Measurements from ENCODE around the gene CTXND2.
"Not testable (repeated sequence)": the region's sequence is repeated elsewhere in the genome, so short reads cannot be mapped to it uniquely, and the experiment has no call there.

Gene CTXND2

DNA sequence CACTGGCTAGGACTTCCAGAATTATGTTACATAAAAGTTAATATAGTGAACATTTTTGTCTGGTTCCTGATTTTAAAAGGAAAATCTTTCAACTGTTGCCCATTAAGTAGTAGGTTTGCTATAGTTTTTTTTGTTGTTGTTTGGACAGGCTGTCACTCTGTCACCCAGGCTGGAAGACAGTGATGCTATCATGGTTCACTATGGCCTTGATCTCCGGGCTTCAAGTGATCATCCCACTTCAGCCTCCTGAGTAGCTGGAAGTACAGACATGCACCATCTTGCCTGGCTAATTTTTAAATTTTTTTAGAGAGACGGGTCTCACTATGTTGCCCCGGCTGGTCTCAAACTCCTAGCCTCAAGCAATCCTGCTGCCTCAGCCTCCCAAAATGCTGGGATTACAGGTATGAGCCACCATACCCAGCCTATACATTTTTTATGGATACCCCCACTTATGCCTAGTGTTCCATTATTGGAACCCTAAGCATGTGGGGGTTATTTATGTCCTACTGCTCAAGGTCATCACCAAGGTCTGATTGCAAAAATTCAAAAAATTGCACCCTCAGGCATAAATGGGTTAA is 6.5 kb downstream of the CTXND2 start:
- no peak for DNase-seq

DNA sequence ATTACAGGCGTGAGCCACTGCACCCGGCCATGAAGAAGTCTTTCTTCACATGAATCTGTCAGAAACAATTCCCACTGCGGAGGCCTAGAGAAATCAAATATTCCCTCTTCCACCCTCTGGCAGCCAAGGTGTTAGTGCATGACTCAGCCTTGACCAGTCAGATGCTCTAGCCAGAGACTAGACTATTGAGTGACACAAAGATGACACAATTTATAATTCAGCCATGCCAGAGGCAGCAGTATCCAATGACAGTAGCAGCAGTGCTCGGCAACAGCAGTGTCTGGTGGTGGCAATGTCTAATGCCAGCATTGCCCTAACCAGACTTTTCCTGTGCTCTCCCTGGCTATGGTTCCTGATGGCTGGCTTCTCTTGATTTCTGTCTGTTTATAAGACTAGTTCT is 8.7 kb downstream of the CTXND2 start:
- no peak for DNase-seq

DNA sequence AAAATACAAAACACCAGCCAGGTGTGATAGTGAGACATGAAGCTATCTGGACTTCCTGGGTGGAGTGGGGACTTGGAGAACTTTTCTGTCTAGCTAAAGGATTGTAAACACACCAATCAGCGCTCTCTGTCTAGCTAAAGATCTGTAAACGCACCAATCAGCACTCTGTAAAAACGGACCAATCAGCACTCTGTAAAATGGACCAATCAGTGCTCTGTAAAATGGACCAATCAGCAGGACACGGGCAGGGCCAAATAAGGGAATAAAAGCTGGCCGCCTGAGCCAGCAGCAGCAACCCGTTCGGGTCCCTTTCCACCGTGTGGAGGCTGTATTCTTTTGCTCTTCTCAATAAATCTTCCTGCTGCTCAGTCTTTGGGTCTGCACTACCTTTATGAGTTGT is 12.9 kb downstream of the CTXND2 start:
- not testable (repeated sequence) for DNase-seq

DNA sequence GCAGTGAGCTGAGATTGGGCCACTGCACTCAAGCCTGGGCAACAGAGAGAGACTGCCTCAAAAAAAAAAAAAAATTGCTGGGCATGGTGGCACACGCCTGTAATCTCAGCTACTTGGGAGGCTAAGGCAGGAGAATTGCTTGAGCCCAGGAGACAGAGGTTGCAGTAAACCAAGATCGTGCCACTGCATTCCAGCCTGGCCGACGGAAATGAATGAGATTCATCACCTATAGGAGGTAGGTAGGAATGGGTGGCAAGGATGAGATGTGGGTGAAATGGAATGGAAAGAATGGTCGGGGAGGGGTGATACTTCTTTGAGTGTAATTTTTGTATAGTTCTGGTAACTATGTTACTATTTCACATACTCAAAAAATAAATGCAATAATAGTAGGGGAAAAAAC is 15.4 kb downstream of the CTXND2 start:
- DNase-seq, result no peak

DNA sequence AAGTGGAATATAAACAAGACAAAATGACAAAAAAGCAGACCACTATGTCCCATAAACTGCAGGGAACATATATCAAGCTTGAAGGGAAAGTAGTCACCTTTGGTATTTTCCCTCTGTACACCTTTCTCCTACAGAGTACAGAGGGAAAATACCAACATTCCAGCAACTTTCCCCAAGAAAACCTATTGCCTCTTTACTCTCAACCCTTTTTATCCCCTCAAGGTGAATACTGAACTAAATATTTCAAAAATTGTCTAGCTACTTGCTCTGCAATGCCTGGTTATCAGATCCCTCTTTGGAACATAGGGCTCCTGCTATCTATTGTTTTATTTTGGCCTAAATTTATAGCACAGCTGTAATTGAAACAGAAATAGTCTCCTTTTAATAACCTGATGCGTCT is 15.8 kb downstream of the CTXND2 start:
- no peak for DNase-seq

DNA sequence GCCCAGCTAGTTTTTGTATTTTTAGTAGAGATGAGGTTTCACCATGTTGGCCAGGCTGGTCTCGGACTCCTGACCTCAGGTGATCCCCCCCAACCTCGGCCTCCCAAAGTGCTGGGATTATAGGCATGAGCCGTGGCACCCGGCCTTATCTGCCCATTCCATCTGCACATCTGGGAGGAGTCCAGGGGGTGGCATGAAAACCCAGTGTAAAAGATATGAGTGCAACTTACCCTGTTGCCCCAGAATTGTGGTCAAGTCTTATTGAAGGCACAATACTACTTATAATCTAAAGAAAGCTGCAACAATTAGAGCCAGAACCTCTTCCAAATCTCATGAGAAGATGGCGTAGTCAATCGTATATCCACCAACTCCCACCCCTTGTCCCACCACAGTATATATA is 18.4 kb downstream of the CTXND2 start:
- no peak for DNase-seq

DNA sequence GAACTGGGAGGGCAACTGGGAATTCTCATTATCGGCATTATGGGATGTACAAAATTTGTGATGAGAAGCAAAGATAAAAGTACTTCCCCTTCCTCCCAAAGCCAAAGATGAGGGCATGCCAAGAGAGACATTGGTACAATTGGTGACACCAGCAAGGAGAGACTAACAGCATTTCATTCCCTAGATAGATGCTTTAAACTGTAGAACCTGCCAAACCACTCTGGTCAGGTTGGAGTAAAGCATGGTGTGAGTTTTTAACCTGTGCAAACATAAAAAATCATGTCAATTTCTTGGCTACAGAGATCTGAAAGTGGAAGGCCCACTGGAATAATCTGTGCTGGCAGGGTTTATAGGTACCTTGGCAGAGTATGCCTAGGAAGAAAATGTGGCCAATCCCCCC is 19.4 kb downstream of the CTXND2 start:
- DNase-seq, result no peak

DNA sequence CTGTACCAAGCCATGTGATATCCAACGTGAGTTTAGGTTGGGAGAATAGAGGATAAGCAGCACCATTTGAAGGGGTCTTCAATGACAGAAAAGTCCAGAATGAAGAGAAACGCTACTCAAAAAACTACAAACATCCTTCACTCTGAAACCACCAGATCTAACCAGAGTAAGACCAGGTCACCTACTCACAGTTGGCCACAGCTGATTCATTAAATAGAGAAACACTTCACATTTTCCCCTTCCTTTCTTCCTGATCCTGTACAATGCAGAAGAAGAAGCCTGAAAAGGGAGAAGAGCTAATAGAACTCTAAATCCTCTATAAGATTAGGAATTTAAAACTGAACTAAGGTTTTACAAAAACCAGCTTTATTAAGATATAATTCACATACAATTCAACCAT is 19.9 kb downstream of the CTXND2 start:
- no peak for DNase-seq

DNA sequence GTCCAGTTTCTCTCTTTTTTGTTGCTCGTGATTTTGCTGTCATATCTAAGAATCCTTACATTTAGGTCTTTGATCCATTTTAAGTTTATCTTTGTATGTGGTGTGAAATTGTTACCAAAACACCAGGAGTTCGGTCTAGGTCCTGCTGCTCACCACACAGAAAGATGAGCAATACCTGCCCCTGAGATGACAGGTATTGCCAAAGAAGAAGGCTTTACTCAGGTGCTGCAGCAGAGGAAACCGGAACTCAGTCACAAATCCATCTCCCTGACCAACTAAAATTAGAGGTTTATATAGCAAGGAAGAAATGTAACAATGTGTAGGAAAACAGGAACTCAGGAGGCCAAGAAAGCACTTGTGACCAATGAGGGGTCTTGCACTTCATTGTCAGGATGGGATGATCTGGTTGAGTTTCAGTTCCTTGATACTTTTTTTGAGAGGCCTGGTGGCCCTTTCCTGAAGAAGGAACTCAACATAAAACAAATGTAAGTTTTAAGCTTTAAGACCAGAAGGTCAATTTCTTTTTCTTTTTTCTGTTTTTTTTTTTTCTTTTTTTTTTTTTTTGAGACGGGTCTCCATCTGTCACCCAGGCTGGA is 22.7 kb downstream of the CTXND2 start:
- no peak for DNase-seq

DNA sequence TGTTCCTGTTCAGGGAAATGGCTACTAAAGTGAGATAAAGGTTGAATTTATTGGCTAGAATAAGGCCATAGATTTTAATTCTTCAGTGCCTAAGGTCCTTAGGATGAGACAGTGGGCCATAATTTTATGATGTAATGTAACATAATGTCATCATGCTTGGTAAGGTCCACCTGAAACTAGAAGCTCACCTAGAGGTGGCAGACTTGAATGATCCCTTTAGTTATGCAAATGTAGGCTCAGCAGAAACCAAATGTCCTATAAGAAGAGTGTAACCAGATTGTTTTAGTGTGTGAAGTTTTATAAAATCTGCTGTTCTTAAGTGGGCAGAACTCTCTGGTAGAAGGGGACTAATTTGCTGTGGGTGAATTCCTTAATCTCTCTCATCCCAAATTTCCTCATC is 25.7 kb downstream of the CTXND2 start:
- no peak for DNase-seq

DNA sequence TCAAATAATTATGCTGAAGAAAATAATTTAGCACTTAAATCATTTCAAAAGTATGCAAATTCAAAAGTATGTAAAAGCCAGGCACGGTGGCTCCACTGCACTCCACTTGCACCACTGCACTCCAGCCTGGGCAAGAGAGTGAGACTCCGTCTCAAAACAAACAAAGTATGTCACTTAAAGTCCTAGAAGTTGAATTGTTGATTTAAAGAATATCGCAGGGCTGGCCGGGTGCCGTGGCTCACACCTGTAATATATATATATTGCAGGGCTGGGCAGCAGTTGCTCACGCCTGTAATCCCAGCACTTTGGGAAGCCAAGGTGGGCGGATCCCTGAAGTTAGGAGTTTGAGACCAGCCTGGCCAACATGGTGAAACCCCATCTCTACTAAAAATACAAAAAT is 30.5 kb downstream of the CTXND2 start:
- DNase-seq, result no peak

DNA sequence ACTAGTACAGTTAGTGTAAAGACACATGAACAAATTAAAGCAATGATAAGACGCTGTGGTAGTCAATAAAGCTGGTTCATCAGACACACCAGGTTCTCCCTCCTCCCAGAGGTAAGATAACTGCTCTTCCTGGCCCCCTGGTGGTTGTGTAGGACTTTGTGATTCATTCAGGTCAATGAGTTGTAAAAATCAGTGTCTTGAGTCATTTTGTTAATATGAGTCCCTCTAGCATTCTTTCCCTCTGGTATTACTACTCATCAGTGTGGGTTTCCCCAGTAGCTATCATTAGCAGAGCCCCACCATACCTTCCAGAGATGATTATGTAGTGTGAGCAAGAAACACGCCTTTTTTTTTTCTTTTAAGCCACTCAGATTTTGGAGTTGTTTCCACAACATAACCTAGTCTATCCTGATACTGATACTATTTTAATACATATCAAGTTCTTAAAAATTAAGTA is 35.6 kb downstream of the CTXND2 start:
- peak; percentile 39 for DNase-seq

DNA sequence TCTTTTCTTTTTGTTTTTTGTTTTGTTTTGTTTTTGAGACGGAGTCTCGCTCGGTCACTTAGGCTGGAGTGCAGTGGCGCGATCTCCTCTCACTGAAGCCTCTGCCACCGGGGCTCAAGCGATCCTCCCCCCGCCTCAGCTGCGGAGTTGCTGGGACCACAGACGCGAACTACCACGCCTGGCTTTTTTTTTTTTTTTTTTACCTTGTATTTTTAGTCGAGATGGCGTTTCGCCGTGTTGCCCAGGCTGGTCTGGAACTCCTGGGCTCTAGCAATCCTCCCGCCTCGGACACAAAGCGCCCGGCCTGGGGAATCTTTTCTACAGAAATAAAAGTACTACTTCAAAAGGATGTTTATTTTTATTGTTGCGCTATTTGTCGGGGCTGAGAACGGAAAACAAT is 38.1 kb downstream of the CTXND2 start:
- DNase-seq, result no peak

DNA sequence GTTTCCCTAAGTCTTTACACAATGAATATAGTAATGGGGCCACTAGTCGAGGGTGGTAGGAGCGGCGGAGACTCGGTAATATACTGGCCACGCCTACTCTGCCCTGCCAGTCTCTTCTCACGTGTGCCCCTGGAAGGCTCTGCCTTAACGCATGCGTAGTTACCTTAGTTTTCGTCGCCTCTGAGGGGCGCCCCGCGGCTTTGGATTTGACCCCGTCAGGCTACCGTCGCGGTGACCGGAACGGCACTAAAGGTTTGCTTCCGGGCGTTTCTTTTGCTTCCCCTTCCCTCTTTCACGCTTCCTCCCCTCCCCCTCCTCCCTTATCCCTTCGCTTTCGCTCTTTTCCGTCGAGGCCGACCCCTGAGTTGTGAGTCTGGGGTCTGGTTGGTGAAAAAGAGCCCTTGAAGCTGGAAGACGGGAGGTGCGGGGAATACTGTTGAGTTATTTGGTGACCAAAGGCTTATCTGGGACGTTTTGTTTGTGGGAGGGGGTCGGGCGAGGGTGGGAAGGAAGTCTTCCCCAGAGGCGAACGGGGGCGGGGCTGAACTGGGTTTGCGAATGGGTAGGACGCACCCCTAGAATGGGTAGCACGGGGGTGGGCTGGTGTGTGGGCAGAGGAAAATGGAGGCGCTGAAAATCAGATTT is 39.3 kb downstream of the CTXND2 start, which contains the start of gene SETDB1:
TSS of gene SETDB1 (plus strand) at position 267 of the 645 bp plus-strand sequence. CDS start 1,352 bp downstream, outside the sequence.
- peak; percentile 96 for DNase-seq

DNA sequence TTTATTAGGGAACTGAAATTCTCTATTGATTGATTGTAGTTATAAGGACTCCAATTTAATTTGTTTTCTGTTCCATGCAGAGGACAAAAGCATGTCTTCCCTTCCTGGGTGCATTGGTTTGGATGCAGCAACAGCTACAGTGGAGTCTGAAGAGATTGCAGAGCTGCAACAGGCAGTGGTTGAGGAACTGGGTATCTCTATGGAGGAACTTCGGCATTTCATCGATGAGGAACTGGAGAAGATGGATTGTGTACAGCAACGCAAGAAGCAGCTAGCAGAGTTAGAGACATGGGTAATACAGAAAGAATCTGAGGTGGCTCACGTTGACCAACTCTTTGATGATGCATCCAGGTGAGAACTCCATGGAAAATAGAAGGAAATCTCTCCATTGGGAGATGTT is 40.7 kb downstream of the CTXND2 start:
- DNase-seq, result no peak

DNA sequence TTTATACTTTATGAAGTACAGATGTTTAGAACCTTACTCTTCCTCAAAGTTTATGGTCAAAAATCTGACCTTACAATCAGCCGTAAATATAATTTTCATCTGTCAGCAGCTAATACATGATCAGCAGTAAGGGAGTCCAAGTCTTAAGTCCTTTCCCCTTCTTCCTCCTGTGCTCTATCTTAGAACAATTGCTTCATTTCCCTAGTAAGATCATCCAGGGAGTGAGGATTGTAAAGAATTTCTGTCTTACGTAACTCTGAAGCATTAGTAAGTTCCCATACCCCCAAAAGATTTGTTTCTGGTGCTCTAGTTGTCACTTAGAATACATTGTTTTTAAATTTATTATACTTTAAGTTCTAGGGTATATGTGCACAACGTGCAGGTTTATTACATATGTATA is 41.4 kb downstream of the CTXND2 start:
- DNase-seq, result no peak

DNA sequence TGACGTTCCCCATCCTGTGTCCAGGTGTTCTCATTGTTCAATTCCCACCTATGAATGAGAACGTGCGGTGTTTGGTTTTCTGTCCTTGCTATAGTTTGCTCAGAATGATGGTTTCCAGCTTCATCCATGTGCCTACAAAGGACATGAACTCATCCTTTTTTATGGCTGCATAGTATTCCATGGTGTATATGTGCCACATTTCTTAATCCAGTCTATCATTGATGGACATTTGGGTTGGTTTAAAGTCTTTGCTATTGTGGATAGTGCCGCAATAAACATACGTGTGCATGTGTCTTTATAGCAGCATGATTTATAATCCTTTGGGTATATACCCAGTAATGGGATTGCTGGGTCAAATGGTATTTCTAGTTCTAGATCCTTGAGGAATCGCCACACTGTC is 41.8 kb downstream of the CTXND2 start:
- DNase-seq, result not testable (repeated sequence)

DNA sequence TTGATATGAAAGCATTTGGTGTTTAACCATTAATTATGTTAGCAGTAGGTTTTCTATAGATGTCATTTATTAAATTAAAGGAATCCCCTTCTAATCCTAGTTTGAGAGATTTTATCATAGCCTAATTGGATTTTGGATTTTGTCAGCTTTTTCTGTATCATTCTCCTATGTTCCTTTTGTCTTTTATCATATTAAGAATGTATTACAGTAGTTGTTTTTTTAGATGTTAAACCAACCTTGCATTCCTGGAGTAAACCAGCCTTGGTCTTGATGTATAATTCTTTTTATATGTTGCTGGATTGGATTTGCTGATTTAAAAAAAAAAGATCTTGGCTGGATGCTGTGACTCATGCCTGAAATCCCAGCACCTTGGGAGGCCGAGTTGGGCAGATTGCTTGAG is 44.8 kb downstream of the CTXND2 start:
- DNase-seq, result no peak

DNA sequence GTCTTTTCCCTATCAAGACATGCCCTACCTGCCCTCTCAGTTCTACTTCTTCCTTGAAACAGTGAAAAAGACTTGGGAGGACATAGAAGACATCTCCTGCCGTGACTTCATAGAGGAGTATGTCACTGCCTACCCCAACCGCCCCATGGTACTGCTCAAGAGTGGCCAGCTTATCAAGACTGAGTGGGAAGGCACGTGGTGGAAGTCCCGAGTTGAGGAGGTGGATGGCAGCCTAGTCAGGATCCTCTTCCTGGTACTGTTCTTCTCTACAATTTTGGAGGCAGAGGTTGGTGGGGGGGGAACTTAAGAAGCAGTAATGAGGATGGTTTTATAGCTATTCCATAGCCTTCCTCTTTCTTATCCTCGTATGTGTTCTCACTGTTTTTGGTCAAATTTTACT is 57.9 kb downstream of the CTXND2 start:
- DNase-seq, result no peak

DNA sequence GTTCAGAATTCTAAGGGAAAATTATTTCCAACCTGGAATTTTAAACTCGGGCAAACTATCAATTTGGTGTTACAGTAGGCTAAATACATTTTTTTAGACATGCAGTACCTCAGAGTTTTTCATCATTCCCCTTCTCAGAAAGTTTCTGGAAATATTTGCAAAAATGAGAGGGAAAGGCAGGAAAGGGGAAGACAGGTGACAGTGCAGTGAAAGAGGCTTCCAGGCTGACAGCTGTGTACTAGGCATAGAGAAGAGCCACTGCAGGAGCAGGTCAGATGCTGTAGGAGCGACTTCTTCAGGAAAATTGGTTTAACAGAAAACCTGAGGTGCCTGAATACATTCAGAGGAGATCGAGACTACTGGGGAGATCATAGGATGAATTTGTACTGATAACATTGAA is 67.8 kb downstream of the CTXND2 start:
- no peak for DNase-seq

DNA sequence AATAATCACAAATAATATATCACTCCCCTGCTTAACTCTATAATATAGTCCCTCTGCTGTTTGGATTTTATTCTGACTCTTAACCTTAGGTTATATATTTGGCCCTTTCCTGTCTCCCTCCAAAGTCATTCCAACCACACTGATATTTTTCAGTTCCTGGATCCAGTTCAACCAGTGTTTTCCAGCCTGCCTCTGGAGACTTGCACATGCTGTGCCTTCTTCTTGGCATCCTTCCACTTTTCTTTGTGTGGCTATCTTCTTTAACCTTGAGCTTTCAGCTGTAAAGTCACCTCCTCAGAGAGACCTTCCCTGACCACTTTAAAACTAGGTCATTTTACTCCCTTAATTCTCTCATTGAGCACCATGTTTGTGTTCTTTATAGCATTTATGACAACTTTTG is 68.3 kb downstream of the CTXND2 start:
- DNase-seq, result no peak

DNA sequence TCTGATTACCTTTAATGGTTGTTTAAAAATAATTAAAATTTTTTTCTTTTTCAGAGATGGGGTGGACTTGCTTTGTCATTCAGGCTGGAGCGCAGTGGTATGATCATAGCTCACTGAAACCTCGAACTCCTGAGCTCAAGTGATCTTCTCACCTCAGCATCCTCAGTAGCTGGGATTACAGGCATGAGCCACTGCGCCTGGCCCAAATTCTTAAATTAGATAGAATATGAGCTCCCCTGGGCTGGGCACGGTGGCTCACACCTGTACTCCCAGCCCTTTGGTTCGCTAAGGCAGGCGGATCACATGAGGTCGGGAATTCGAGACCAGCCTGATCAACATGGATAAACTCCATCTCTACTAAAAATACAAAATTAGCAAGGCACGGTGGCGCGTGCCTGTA is 70.7 kb downstream of the CTXND2 start:
- DNase-seq, result no peak

DNA sequence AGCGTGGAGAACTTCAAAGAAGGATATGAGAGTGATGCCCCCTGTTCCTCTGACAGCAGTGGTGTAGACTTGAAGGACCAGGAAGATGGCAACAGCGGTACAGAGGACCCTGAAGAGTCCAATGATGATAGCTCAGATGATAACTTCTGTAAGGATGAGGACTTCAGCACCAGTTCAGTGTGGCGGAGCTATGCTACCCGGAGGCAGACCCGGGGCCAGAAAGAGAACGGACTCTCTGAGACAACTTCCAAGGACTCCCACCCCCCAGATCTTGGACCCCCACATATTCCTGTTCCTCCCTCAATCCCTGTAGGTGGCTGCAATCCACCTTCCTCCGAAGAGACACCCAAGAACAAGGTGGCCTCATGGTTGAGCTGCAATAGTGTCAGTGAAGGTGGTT is 73.7 kb downstream of the CTXND2 start:
- no peak for DNase-seq

DNA sequence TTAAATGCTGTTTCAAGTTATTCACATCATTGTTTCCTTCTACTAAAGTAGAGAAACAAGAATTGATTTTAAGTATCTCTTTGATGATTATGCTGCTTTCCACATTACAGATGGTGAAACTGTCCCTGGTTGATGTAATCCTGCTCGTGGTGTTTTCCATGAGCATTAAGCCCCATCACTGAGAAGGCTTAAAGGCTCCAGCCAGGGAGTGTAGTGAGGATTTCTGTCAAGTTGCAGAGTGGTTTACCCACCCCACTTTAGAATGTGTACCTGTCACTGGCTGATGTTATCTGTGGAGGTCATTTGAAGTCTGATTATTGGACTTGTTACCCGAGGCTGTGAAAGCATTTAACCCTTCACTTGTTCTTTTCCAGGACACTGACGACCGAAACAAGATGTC is 74.8 kb downstream of the CTXND2 start:
- no peak for DNase-seq

Data from NCI-H2107 (cell line).